ENCODE data around the gene STAT5A.
"Not testable (repeated sequence)": the region's sequence is repeated elsewhere in the genome, so short reads cannot be mapped to it uniquely, and the experiment has no call there.

STAT5A gene

GRCh38 chr17:42358434-42358833 lies 70.1 kb downstream of the STAT5A start:
- H3K4me3 ChIP-seq (ENCODE audit: low read depth, low read length), result no peak overlapping the region
- ChIA-PET POLR2A (no interaction called here), CTCF (interaction anchor here (0.9 to 2.3 kb wide), 3 partner anchors 10 to 34 kb away, joined by 3 to 9 read pairs (median 5); no protein-coding TSS in a partner anchor)
- TF ChIP-seq, protein P1, sequence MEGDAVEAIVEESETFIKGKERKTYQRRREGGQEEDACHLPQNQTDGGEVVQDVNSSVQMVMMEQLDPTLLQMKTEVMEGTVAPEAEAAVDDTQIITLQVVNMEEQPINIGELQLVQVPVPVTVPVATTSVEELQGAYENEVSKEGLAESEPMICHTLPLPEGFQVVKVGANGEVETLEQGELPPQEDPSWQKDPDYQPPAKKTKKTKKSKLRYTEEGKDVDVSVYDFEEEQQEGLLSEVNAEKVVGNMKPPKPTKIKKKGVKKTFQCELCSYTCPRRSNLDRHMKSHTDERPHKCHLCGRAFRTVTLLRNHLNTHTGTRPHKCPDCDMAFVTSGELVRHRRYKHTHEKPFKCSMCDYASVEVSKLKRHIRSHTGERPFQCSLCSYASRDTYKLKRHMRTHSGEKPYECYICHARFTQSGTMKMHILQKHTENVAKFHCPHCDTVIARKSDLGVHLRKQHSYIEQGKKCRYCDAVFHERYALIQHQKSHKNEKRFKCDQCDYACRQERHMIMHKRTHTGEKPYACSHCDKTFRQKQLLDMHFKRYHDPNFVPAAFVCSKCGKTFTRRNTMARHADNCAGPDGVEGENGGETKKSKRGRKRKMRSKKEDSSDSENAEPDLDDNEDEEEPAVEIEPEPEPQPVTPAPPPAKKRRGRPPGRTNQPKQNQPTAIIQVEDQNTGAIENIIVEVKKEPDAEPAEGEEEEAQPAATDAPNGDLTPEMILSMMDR (IDR thresholded peaks at IDR 0.05; ENCODE audit: insufficient read depth, low read length, missing control alignments), result no peak
- no peak for DNase-seq (ENCODE audit: low read depth, low spot score)

DNA sequence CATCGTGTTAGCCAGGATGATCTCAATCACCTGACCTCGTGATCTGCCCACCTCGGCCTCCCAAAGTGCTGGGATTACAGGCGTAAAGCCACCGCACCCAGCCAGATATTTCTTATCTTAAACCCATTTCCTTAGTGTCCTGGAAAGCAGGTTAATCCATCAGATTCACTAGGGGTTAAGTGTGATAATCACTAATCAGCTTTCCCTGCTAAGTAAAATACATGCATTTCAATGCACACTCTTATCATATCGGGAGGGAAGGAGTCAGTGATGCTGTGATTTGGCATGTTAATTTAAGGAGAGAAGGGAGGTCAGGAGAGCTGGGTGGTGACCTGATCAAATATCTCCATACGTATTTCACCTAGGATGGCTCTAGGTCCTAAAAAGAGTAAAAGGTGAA lies 70.8 kb downstream of the STAT5A start:
- ChIA-PET POLR2A (no interaction called here), CTCF (interaction anchor here (1.0 to 2.3 kb wide), 3 partner anchors 11 to 39 kb away, joined by 3 to 9 read pairs (median 5); no protein-coding TSS in a partner anchor)
- no peak for DNase-seq (ENCODE audit: low read depth, low spot score)

GRCh38 chr17:42360388-42360787 lies 72.1 kb downstream of the STAT5A start:
- CTCF ChIA-PET, result interaction anchor here (0.7 to 0.8 kb wide), 2 partner anchors 42 to 386 kb away, joined by 3 read pairs; no protein-coding TSS in a partner anchor
- H3K4me3 ChIP-seq (ENCODE audit: low read depth, low read length); DNase-seq (ENCODE audit: low read depth, low spot score): not testable (repeated sequence)
- POLR2A ChIA-PET, result interaction anchor here (1.0 kb wide), 1 partner anchor 63 kb away, joined by 3 read pairs; the partner anchor contains the start of gene CAVIN1

More for the DNA sequence above, 70.8 kb downstream of the STAT5A start:
- TF ChIP-seq, protein P1 (IDR thresholded peaks at IDR 0.05; ENCODE audit: insufficient read depth, low read length, missing control alignments), result no peak
- no peak overlapping the region for H3K4me3 ChIP-seq (ENCODE audit: low read depth, low read length)

All from AG04449 (cell line).